Neural cell (in vitro differentiated cells): ENCODE measurements around the gene NOTCH2.

Source experiments
- EP300 ChIP-seq: fragments of 450-650 bp; conservative IDR thresholded peaks from 2 replicates; pipeline ENCODE4 v1.6.1; 2014; ENCODE audit warnings: antibody characterized with exemption, mild to moderate bottlenecking, moderate library complexity; ENCODE audit not compliant: poor library complexity, severe bottlenecking
- MXI1 ChIP-seq: fragments of 450-650 bp; conservative IDR thresholded peaks from 2 replicates; pipeline ENCODE4 v1.6.1; 2014; ENCODE audit warnings: antibody characterized with exemption, mild to moderate bottlenecking; ENCODE audit not compliant: poor library complexity, severe bottlenecking
- POLR2AphosphoS5 ChIP-seq: IDR thresholded peaks from 2 replicates; pipeline ENCODE4 v1.6.1; 2012
- RAD21 ChIP-seq: fragments of 450-650 bp; conservative IDR thresholded peaks from 2 replicates; pipeline ENCODE4 v1.6.1; 2014; ENCODE audit warnings: antibody characterized with exemption, mild to moderate bottlenecking, moderate library complexity
- SMC3 ChIP-seq: fragments of 450-650 bp; conservative IDR thresholded peaks from 2 replicates; pipeline ENCODE4 v1.6.1; 2014; ENCODE audit warnings: antibody characterized with exemption, mild to moderate bottlenecking, moderate library complexity; ENCODE audit not compliant: poor library complexity
- TAF1 ChIP-seq: IDR thresholded peaks from 2 replicates; pipeline ENCODE4 v1.6.1; 2012; ENCODE audit warnings: low read depth
- TF ChIP-seq, protein P1 (sequence below): fragments of 450-650 bp; IDR thresholded peaks from 2 replicates; pipeline ENCODE4 v1.5.1; 2014; ENCODE audit warnings: antibody characterized with exemption, mild to moderate bottlenecking, moderate library complexity; ENCODE audit not compliant: poor library complexity, severe bottlenecking
- TF ChIP-seq, protein P2 (sequence below): IDR thresholded peaks from 2 replicates; pipeline ENCODE4 v1.6.1; 2012; ENCODE audit warnings: borderline replicate concordance

DNA sequence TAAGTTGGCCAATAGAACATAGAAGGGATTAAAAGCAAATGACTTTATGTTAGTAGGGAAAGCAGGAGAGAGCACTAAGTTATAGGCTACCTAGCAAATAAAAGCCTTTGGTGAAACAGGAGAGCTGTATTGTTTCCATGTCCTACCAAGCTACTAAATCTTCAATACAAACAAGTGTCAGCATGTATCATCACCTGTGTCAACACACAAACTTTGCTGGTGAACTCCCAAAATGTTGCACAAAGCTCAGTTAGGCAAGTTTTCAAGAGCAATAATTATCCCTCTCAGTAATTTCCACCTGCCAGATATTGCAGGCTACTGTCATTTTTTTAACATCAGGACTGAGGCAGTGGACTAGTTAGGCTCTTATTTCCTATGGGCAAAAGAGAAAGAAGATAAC lies 95.4 kb downstream of the NOTCH2 start:
- no peak for TF ChIP-seq RAD21
- TF ChIP-seq EP300 = no peak
- TF ChIP-seq, protein P1, sequence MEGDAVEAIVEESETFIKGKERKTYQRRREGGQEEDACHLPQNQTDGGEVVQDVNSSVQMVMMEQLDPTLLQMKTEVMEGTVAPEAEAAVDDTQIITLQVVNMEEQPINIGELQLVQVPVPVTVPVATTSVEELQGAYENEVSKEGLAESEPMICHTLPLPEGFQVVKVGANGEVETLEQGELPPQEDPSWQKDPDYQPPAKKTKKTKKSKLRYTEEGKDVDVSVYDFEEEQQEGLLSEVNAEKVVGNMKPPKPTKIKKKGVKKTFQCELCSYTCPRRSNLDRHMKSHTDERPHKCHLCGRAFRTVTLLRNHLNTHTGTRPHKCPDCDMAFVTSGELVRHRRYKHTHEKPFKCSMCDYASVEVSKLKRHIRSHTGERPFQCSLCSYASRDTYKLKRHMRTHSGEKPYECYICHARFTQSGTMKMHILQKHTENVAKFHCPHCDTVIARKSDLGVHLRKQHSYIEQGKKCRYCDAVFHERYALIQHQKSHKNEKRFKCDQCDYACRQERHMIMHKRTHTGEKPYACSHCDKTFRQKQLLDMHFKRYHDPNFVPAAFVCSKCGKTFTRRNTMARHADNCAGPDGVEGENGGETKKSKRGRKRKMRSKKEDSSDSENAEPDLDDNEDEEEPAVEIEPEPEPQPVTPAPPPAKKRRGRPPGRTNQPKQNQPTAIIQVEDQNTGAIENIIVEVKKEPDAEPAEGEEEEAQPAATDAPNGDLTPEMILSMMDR = no peak
- no peak for TF ChIP-seq POLR2AphosphoS5
- no peak for TF ChIP-seq MXI1
- TF ChIP-seq, protein P2, sequence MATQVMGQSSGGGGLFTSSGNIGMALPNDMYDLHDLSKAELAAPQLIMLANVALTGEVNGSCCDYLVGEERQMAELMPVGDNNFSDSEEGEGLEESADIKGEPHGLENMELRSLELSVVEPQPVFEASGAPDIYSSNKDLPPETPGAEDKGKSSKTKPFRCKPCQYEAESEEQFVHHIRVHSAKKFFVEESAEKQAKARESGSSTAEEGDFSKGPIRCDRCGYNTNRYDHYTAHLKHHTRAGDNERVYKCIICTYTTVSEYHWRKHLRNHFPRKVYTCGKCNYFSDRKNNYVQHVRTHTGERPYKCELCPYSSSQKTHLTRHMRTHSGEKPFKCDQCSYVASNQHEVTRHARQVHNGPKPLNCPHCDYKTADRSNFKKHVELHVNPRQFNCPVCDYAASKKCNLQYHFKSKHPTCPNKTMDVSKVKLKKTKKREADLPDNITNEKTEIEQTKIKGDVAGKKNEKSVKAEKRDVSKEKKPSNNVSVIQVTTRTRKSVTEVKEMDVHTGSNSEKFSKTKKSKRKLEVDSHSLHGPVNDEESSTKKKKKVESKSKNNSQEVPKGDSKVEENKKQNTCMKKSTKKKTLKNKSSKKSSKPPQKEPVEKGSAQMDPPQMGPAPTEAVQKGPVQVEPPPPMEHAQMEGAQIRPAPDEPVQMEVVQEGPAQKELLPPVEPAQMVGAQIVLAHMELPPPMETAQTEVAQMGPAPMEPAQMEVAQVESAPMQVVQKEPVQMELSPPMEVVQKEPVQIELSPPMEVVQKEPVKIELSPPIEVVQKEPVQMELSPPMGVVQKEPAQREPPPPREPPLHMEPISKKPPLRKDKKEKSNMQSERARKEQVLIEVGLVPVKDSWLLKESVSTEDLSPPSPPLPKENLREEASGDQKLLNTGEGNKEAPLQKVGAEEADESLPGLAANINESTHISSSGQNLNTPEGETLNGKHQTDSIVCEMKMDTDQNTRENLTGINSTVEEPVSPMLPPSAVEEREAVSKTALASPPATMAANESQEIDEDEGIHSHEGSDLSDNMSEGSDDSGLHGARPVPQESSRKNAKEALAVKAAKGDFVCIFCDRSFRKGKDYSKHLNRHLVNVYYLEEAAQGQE = no peak
- no peak for TF ChIP-seq SMC3
- no peak for TF ChIP-seq TAF1
